Endothelial cell of umbilical vein (primary cell): Measurements from ENCODE around the gene MKRN1.

ENCODE experiments used
- JUN ChIP-seq: IDR thresholded peaks from 2 replicates; pipeline ENCODE4 v1.6.1; 2011; ENCODE audit warnings: borderline replicate concordance, low read depth; ENCODE audit not compliant: insufficient read length, insufficient read depth
- TF ChIP-seq, protein P1 (sequence below): IDR thresholded peaks from 2 replicates; pipeline ENCODE4 v1.6.1; 2011; ENCODE audit not compliant: insufficient read depth, insufficient read length
- TF ChIP-seq, protein P2 (sequence below), 2 donors: IDR thresholded peaks; 1 replicate in 1 of 2; 2 replicates in 1 of 2; pipeline ENCODE4 v1.5.1; 2011; ENCODE audit warnings: low read length in 2 of 2, mild to moderate bottlenecking in 2 of 2, moderate library complexity in 2 of 2, control low read depth in 1 of 2, inconsistent platforms in 1 of 2, low read depth in 1 of 2; ENCODE audit not compliant: insufficient read depth in 1 of 2; ENCODE audit errors: extremely low read depth in 1 of 2

DNA sequence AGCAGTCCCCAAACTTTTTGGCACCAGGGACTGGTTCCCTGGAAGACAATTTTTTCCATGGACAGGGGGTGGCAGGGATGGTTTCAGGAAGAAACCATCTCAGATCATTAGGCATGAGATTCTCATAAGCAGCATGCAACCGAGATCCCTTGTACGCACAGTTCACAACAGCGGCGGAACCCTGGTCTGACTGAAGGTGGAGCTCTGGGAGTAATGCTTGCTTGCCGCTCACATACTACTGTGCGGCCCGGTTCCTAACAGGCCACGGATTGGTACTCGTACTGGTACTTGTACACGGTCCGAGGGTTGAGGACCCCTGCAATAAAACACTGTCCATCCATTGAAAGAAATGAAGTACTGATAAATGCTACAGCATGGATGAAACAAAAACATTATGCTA lies 32.8 kb downstream of the MKRN1 start:
- TF ChIP-seq, protein P1, sequence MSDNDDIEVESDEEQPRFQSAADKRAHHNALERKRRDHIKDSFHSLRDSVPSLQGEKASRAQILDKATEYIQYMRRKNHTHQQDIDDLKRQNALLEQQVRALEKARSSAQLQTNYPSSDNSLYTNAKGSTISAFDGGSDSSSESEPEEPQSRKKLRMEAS: no peak
- TF ChIP-seq, protein P2, sequence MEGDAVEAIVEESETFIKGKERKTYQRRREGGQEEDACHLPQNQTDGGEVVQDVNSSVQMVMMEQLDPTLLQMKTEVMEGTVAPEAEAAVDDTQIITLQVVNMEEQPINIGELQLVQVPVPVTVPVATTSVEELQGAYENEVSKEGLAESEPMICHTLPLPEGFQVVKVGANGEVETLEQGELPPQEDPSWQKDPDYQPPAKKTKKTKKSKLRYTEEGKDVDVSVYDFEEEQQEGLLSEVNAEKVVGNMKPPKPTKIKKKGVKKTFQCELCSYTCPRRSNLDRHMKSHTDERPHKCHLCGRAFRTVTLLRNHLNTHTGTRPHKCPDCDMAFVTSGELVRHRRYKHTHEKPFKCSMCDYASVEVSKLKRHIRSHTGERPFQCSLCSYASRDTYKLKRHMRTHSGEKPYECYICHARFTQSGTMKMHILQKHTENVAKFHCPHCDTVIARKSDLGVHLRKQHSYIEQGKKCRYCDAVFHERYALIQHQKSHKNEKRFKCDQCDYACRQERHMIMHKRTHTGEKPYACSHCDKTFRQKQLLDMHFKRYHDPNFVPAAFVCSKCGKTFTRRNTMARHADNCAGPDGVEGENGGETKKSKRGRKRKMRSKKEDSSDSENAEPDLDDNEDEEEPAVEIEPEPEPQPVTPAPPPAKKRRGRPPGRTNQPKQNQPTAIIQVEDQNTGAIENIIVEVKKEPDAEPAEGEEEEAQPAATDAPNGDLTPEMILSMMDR (IDR thresholded peaks at IDR 0.05; ENCODE audit: extremely low read depth in 1 of 2, insufficient read depth in 1 of 2, low read depth in 1 of 2, low read length in 2 of 2): no peak
- TF ChIP-seq JUN: no peak
